GM12864 (cell line): ENCODE data around the gene EMILIN1.

Source experiments
- DNase-seq: peaks from one replicate; pipeline ENCODE4 v3.0.0-alpha.2; 2011; ENCODE audit warnings: low read depth
- H3K4me3 ChIP-seq: 2 replicates; pipeline ENCODE4 v1.5.1; 2011; ENCODE audit warnings: mild to moderate bottlenecking, low read depth, low read length, control low read depth
- CTCF ChIP-seq: IDR thresholded peaks from 2 replicates; pipeline ENCODE4 v1.5.1; 2011; ENCODE audit warnings: low read depth, mild to moderate bottlenecking, moderate library complexity, low read length, control low read depth, inconsistent platforms; ENCODE audit errors: missing control alignments

The EMILIN1 gene

GRCh38 chr2:27088634-27089033, 10.2 kb downstream of the EMILIN1 start:
- DNase-seq, result no peak
- no peak overlapping the region for H3K4me3 ChIP-seq
- TF ChIP-seq CTCF, result no peak

- no peak overlapping the region for H3K4me3 ChIP-seq
- DNase-seq, result no peak
- TF ChIP-seq CTCF, result no peak
Measured at GRCh38 chr2:27089111-27089954, 10.9 kb downstream of the EMILIN1 start.

- no peak for TF ChIP-seq CTCF
- DNase-seq, result no peak
- H3K4me3 ChIP-seq, result no peak overlapping the region
Measured at GRCh38 chr2:27091746-27092695, 13.6 kb downstream of the EMILIN1 start.

- no peak overlapping the region for H3K4me3 ChIP-seq
- no peak for DNase-seq
- no peak for TF ChIP-seq CTCF
Measured at GRCh38 chr2:27092696-27093429, 14.4 kb downstream of the EMILIN1 start.

- no peak for TF ChIP-seq CTCF
- no peak for DNase-seq
Measured at GRCh38 chr2:27093430-27094352, 15.3 kb downstream of the EMILIN1 start.

GRCh38 chr2:27094353-27094984, 16.1 kb downstream of the EMILIN1 start:
- H3K4me3 ChIP-seq, result no peak overlapping the region
- no peak for TF ChIP-seq CTCF
- DNase-seq, result no peak

More at GRCh38 chr2:27093430-27094352, 15.3 kb downstream of the EMILIN1 start:
- H3K4me3 ChIP-seq, result no peak overlapping the region
